Left renal pelvis (tissue), 4 donors: ENCODE results near the gene SLC38A11. TPM values are rescaled to one million over a fixed set of nuclear protein-coding genes. Genes with fewer than 3 reads are reported as not detected.

Experiments
- DNase-seq, 4 donors: peaks; one replicate each; pipeline ENCODE4 v3.0.0-alpha.2; 2013; ENCODE audit warnings: low read depth in 4 of 4, low spot score in 3 of 4
- polyA plus RNA-seq, 4 donors: library from polyadenylated mRNA; unstranded; fragments of 120-200 nt; gene quantifications; one replicate each; pipeline ENCODE4 v1.2.1, GENCODE V29; 2013; ENCODE audit not compliant: insufficient read length in 4 of 4

Gene SLC38A11
- polyA plus RNA-seq, 4 donors, result 0.34 to 19.2 (median 11.6) TPM

GRCh38 chr2:164847981-164848741, 107.2 kb downstream of the SLC38A11 start:
- no peak for DNase-seq

- DNase-seq, result no peak
These were observed 108.0 kb downstream of the SLC38A11 start for GRCh38 chr2:164847291-164847690.

DNA sequence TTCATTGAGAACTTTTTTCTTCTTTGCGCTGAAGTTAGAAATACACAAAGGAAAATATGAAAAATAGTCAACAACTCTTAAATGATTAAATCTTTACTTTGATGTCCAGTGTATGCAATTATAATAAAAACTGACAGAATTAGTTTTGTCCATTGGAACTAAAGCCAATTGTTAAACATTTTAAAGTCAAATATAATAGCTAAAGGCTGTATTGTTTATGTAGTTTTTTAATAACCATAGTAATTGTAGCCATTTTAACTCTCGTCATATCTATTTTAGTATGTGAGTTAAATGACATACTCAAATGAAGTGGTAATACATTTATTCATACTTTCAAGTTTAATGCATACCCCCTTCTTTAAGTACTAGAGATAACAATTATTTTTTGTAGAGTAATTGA, 109.0 kb downstream of the SLC38A11 start:
- no peak for DNase-seq

Other genes with a start within 250 kb of the SLC38A11 start
- gene COBLL1, start 113.7 kb downstream of the SLC38A11 start, polyA plus RNA-seq, result 100 to 1,000 TPM in 3 of 4 donors, 1 to 10 TPM in 1; 9.3 to 158 (median 132) TPM
- gene SCN3A, start 248.5 kb upstream of the SLC38A11 start, polyA plus RNA-seq, result under 1 TPM; 0.30 to 0.78 (median 0.43) TPM